ENCODE results near the gene SKI.

The SKI gene

GRCh38 chr1:2274929-2275475, 46.9 kb downstream of the SKI start:
- no peak overlapping the region for H3K27ac ChIP-seq
- peaks cover 9% of the 10 kb centered on the region for H3K36me3 ChIP-seq (replicated peaks)
- no peak for DNase-seq
- no peak for TF ChIP-seq CTCF (IDR thresholded peaks at IDR 0.05; ENCODE audit: low read depth, low read length, missing control alignments)
- in situ Hi-C loops (cut with HindIII; ENCODE audit: low pct_ligation_motif_present, low sequenced_read_pairs) = no loop called here
- no peaks in the 10 kb centered on the region for H3K27me3 ChIP-seq (replicated peaks)
- H3K4me3 ChIP-seq (ENCODE audit: low read depth, low read length) = no peak overlapping the region

- TF ChIP-seq CTCF (IDR thresholded peaks at IDR 0.05; ENCODE audit: low read depth, low read length, missing control alignments) = peak; percentile 2
- no peak overlapping the region for H3K27ac ChIP-seq
- no peak for DNase-seq
- in situ Hi-C loops (cut with HindIII; ENCODE audit: low pct_ligation_motif_present, low sequenced_read_pairs) = no loop called here
- no peak overlapping the region for H3K4me3 ChIP-seq (ENCODE audit: low read depth, low read length)
- no peaks in the 10 kb centered on the region for H3K27me3 ChIP-seq (replicated peaks)
- peaks cover 9% of the 10 kb centered on the region for H3K36me3 ChIP-seq (replicated peaks)
Observed at GRCh38 chr1:2275796-2276536, 47.8 kb downstream of the SKI start.

GRCh38 chr1:2276803-2277580, 48.9 kb downstream of the SKI start:
- no peak overlapping the region for H3K4me3 ChIP-seq (ENCODE audit: low read depth, low read length)
- H3K27ac ChIP-seq = peak overlapping the region; percentile 24
- in situ Hi-C loops (cut with HindIII; ENCODE audit: low pct_ligation_motif_present, low sequenced_read_pairs) = no loop called here
- H3K27me3 ChIP-seq (replicated peaks) = no peaks in the 10 kb centered on the region
- no peak for TF ChIP-seq CTCF (IDR thresholded peaks at IDR 0.05; ENCODE audit: low read depth, low read length, missing control alignments)
- peak; percentile 43 for DNase-seq
- peaks cover 9% of the 10 kb centered on the region for H3K36me3 ChIP-seq (replicated peaks)

- no peak overlapping the region for H3K27ac ChIP-seq
- no peak overlapping the region for H3K4me3 ChIP-seq (ENCODE audit: low read depth, low read length)
- peaks cover 14% of the 10 kb centered on the region for H3K36me3 ChIP-seq (replicated peaks)
- in situ Hi-C loops (cut with HindIII; ENCODE audit: low pct_ligation_motif_present, low sequenced_read_pairs) = no loop called here
- no peak for TF ChIP-seq CTCF (IDR thresholded peaks at IDR 0.05; ENCODE audit: low read depth, low read length, missing control alignments)
- no peaks in the 10 kb centered on the region for H3K27me3 ChIP-seq (replicated peaks)
- no peak for DNase-seq
Observed at GRCh38 chr1:2277741-2278488, 49.8 kb downstream of the SKI start.

GRCh38 chr1:2278591-2279209, 50.6 kb downstream of the SKI start:
- H3K36me3 ChIP-seq (replicated peaks) = peaks cover 15% of the 10 kb centered on the region
- no peak for TF ChIP-seq CTCF (IDR thresholded peaks at IDR 0.05; ENCODE audit: low read depth, low read length, missing control alignments)
- in situ Hi-C loops (cut with HindIII; ENCODE audit: low pct_ligation_motif_present, low sequenced_read_pairs) = no loop called here
- DNase-seq = no peak
- peak overlapping the region; percentile 2 for H3K27ac ChIP-seq
- no peaks in the 10 kb centered on the region for H3K27me3 ChIP-seq (replicated peaks)
- no peak overlapping the region for H3K4me3 ChIP-seq (ENCODE audit: low read depth, low read length)
